Measurements from ENCODE around the gene TMEM95.
"Not testable (repeated sequence)": the region's sequence is repeated elsewhere in the genome, so short reads cannot be mapped to it uniquely, and the experiment has no call there.

Gene TMEM95

DNA sequence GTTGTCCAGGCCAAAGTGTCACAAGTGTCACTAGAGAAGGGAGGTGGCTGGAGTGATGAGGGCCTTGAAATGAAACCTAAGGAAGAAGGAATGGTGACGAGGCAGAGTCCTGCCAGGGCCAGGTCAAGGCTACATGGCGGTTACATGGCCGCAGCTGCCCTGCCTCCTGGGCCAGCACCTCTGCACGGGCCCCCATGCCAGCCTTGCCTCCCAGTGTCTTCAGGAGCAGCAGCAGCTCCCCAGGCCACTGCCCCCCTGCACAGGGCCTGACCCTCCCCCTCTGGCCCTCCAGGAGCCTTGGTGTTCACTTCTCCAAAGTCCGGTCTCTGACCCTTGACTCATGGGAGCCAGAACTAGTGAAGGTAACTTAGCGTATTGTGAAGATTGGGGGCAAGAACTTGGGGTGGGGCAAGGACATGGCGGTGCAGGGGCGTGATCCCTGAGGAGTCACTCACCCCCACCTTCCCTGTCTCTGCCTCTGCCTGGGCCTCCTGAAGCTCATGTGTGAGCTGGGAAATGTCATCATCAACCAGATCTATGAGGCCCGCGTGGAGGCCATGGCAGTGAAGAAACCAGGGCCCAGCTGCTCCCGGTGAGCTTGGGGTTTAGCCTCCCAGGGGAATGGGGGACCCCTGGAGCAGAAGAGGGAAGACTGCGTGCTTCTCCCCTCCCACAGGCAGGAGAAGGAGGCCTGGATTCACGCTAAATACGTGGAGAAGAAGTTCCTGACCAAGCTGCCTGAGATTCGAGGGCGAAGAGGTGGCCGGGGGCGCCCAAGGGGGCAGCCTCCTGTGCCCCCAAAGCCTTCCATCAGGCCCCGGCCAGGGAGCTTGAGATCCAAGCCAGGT lies 7.1 kb upstream of the TMEM95 start:
- no peak for DNase-seq

DNA sequence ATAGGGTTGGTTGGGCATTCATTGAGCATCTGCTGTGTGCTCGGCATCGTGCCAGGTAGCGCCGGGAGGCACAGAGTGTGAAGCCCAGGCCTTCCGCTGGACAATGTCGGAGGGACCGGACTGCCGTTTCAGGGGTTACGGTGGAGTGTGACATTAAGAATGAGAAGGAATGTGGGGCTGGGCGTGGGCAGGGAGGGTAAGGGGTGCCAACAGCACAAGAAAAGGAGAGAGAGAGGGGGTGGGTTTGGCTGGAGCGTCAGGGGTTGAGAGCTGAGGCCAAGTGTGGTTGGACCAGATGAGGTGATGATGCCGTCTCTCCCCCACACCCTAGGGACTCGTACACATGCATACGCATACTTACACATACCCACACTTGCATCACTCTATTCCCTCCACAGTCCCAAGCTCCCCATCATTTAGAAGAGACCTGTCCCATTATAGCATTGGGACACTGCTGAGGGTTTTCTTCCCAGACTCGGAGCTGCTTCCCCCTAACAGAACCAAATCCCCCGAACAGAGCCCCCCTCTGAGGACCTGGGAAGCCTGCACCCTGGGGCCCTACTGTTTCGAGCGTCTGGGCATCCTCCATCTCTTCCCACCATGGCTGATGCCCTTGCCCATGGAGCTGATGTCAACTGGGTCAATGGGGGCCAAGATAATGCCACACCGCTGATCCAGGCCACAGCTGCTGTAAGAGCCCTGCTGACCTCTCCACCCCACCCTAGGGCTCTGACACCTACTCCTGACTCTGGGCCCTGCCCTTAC lies 6.3 kb upstream of the TMEM95 start:
- DNase-seq, result no peak

GRCh38 chr17:7351665-7352502 lies 3.1 kb upstream of the TMEM95 start, which contains the start of gene KCTD11:
Gene KCTD11 (plus strand): TSS chr17:7352162.
- DNase-seq, result peak; percentile 82 to 89

DNA sequence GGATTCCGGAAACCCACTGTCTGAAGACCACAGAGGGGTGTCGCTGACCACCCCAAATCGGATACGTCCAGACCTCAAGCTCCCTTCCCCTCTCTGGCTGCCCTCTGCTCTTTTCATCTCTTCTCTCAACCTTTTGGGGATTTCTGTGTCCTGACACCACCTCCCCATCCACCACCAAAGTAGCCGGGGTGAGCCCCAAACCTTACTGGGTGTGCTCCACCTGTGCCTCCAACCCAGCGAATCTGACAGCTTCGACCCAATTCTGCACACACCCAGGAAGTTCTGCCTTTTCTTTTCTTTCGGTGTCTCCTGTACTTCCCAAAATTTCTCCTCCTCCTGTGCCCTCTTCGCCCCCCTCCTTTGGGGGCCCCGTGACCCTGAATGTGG lies 2.5 kb upstream of the TMEM95 start:
- DNase-seq, result peak in 1 of 2 donors; percentile 8

DNA sequence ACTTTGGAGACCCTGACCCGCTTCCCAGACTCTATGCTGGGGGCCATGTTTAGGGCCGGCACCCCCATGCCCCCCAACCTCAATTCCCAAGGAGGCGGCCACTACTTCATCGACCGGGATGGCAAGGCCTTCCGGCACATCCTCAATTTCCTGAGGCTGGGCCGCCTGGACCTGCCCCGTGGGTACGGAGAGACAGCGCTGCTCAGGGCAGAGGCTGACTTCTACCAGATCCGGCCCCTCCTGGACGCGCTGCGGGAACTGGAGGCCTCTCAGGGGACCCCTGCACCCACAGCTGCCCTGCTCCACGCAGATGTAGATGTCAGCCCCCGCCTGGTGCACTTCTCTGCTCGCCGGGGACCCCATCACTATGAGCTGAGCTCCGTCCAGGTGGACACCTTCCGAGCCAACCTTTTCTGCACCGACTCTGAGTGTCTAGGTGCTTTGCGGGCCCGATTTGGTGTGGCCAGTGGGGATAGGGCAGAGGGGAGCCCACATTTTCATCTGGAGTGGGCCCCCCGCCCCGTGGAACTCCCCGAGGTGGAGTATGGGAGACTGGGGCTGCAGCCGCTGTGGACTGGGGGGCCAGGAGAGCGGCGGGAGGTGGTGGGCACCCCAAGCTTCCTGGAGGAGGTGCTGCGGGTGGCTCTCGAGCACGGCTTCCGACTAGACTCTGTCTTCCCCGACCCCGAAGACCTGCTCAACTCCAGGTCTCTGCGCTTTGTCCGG lies 1.9 kb upstream of the TMEM95 start:
- no peak for DNase-seq

DNA sequence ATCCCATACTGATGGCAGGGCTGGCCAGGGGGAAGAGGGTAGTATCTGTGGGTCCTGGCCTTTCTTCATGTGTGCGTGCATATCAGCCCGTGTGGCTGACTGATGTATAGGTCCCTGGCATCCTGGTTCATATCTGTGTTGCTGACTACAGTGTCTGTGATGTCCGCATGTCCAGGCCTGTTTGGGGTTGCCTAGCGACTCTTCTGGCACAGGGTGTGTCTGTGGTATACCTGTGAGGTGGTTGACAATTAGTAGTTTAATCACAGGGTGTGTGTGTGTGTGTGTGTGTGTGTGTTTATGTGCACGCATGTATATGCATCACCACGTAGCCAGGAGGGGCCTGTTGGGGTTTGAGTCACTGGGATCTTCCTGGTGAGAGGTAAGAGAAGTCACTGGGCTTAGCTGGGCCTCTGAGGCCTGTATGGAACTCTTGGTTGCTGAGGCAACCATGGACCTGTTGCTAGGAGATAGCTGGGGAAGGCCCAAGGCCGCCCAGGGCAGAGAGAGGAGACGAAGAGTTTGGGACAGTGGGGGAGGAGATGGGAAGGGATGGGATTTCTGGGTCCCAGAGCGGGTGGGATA lies 603 bp upstream of the TMEM95 start:
- DNase-seq, result no peak

DNA sequence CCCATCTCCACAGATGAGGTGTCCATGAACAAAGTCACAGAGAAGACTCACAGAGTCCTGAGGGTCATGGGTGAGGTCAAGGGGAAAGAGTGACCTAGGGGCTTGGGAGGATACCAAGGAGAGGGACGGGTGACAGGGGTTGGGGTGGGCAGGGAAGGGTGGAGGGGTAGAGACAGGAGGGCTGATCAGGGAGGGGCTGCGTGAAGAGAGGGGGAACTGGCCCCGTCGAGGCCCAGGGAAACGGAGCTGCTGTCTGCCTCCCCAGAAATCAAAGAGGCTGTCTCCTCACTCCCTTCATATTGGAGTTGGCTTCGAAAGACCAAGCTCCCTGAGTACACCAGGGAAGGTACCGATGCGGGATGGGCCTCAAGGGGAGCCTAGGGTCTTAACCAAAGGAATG lies 617 bp downstream of the TMEM95 start:
- DNase-seq, result no peak

- peak; percentile 40 to 82 for DNase-seq
These were observed 1.2 kb downstream of the TMEM95 start for GRCh38 chr17:7356072-7356549.

- DNase-seq, result no peak
These were observed 1.8 kb downstream of the TMEM95 start for GRCh38 chr17:7356756-7357155.

GRCh38 chr17:7357381-7357780 lies 2.4 kb downstream of the TMEM95 start:
- DNase-seq, result no peak

DNA sequence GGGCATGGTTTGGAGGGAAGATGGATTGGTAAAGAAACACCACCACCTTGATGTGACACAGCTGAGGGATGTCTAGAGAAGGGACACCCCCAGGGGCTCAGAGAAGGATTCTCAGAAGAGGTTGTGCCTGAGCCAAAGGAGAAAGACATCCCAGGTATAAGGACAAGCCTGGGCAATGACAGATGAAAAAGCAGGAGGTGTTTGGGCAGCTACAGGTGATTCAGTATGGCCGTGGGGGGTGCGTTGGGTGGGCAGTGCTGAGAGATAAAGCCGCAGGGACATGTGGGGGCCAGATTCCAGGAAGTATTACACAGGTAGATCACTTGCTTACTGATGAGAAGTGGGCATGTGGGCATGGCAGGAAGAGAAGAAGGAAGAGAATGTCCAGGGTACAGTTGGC lies 7.0 kb downstream of the TMEM95 start:
- no peak for DNase-seq

GRCh38 chr17:7363311-7363710 lies 8.4 kb downstream of the TMEM95 start:
- peak; percentile 11 to 44 for DNase-seq

DNA sequence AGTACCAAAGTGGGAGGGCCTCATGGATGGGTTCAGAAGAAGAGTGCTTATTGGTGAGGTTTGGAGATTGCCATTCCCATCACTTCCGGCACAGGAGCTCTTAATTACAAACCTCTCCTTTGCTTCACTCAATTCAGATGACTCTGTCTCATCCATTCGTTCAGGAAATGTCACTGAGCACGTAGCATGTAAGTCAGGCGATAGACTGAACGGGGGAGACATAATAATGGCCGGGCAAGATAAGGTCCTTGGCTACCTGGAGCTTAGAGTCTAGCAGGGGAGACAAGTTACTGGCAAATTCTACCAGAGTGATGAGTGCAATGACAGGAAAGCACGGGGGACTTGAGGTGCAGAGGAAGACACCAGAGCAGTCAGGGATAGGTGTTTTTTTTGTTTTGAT lies 11.0 kb downstream of the TMEM95 start:
- DNase-seq, result not testable (repeated sequence)

DNA sequence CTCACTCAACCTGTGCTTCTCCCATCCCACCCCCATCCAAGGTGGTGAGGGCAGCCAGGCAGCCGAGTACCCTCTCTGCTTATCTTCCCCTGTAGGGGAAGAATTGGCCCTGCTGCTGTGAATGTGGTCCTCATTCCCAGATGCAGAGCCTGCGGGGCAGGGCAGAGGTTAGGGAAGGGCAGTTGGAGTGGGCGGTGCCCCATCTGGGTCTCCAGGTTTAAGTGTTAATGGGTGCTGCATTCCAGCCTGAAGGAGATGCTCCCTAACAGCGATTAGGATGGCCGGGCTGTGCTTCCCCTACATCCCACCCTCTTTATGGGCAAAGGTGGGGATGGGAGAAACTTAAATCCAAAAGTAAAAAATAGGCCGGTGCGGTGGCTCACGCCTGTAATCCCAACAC lies 12.1 kb downstream of the TMEM95 start:
- DNase-seq, result no peak

DNA sequence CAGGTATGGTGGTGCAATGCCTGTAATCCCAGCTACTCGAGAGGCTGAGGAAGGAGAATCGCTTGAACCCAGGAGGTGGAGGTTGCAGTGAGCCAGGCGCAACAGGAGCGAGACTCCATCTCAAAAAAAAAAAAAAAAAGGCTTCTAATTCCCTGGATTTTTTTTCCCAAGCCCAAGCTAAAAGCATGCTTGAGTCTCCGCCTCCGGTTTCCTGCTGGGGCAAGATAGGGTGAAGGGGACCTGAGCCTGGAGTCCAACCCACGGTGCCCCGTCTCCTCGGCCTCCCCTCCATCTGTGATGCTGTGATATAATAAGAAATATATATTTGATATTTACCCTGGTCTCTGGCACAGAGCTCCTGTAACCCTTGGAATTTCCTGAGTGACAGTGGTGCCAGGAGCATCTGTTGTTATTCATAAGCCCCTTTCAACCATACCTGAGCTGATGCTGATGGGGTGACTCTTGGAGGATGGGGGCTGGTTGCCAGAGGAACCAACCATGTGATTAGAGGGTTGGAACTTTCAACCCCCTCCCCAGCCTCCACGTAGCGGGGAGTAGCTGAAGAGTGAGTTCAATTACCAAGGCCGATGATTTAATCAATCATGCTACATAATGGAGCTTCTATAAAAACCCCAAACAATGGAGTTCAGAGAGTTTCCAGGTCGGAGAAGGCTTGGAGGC lies 13.1 kb downstream of the TMEM95 start:
- DNase-seq, result no peak

GRCh38 chr17:7368599-7368994 lies 13.6 kb downstream of the TMEM95 start:
- DNase-seq, result not testable (repeated sequence)

DNA sequence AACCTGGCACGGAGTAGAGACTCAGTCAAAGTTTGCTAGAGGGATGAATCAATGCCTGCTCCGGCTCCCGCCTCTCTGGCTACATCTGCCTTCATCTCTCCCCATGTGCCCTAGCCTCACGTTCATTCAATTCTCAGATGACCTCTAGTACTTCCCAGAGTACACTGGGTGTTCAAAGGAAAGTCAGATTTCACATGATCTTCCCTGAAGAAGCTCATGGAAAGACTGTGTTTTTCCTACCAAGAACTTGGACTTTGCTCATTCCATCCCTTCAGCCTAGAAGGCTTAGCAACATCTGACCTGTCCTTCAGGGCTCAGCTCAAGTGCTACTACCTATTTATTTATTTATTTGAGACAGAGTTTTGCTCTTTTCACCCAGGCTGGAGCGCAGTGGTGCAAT lies 14.9 kb downstream of the TMEM95 start:
- DNase-seq, result no peak

GRCh38 chr17:7370853-7371252 lies 15.9 kb downstream of the TMEM95 start:
- DNase-seq, result no peak

DNA sequence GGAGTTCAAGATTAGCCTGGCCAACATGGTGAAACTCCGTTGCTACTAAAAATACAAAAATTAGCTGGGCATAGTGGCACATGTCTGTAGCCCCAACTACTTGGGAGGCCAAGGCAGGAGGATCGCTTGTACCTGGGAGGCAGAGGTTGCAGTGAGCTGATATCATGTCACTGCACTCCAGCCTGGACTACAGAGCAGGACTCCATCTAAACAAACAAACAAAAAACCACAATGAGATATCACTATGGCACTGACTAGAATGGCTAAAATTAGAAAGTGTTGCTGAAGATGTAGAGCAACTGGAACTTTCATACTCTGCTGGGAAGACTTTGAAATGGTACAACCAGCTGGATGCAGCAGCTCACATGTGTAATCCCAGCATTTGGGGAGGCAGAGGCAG lies 19.4 kb downstream of the TMEM95 start:
- no peak for DNase-seq

DNA sequence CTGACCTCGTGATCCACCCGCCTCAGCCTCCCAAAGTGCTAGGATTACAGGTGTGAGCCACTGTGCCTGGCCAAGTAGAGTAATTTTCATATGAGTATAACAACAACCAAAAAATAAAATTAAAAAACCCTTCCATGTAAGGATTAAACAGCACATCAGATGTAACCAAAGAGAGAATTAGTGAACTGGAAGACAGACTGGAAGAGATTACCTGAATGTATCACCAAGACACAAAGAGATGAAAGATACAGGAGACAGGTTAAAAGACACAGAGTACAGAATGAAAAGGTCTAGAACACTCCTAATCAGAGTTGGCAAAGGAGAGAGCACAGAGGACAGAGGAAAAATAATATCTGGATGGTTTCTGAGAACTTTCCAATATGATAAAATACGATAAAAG lies 24.2 kb downstream of the TMEM95 start:
- DNase-seq, result no peak

DNA sequence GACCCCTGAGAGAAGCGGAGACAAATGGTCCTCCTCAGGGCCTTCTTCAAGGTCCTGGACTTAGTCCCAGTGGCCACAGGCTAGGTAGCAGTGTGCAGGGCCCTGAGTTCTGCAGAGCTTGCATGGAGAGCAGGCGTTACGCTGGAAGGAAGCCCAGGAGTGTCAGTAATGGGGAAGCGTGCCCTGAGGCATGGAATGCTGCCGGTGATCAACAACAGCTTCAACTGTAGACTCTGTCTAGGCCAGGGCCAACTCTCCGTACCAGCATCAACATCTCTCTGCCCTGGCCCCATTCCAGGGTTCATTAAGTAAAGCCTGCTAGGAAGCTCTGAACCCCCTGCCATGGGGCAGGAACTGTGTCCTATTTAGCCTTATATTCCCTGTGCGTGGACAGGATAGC lies 25.4 kb downstream of the TMEM95 start:
- no peak for DNase-seq

Measured in inflammatory macrophage treated with lipopolysaccharide for 1 hour (primary cell).